Fibroblast of the aortic adventitia (primary cell): ENCODE results near the gene INHBB. TPM values are rescaled to one million over a fixed set of nuclear protein-coding genes. Genes with fewer than 3 reads are reported as not detected.

Experiments
- DNase-seq: peaks from one replicate; pipeline ENCODE4 v3.0.0-alpha.2; 2010; ENCODE audit warnings: low read depth
- H3K4me3 ChIP-seq: 2 replicates; pipeline ENCODE4 v1.5.1; 2011; ENCODE audit warnings: low read depth, mild to moderate bottlenecking, control low read depth, low read length, moderate library complexity
- CTCF ChIP-seq: IDR thresholded peaks from 2 replicates; pipeline ENCODE4 v1.5.1; 2011; ENCODE audit warnings: mild to moderate bottlenecking, low read length, control low read depth, inconsistent platforms; ENCODE audit not compliant: insufficient read depth
- total RNA-seq: library from RNA; depleted of rRNA; stranded (reverse); fragments of >200 nt; gene quantifications from 2 replicates; pipeline ENCODE4 v1.2.3, GENCODE V29; 2012; ENCODE audit warnings: low replicate concordance

INHBB gene
- total RNA-seq, 1 donor, result not detected

GRCh38 chr2:120344976-120345581, 857 bp upstream of the INHBB start:
- peak overlapping the region; percentile 41 for H3K4me3 ChIP-seq
- no peak for TF ChIP-seq CTCF
- DNase-seq, result no peak

- no peak for DNase-seq
- H3K4me3 ChIP-seq, result peak overlapping the region; percentile 31
- TF ChIP-seq CTCF, result no peak
These were observed 328 bp upstream of the INHBB start for GRCh38 chr2:120345608-120346007.

DNA sequence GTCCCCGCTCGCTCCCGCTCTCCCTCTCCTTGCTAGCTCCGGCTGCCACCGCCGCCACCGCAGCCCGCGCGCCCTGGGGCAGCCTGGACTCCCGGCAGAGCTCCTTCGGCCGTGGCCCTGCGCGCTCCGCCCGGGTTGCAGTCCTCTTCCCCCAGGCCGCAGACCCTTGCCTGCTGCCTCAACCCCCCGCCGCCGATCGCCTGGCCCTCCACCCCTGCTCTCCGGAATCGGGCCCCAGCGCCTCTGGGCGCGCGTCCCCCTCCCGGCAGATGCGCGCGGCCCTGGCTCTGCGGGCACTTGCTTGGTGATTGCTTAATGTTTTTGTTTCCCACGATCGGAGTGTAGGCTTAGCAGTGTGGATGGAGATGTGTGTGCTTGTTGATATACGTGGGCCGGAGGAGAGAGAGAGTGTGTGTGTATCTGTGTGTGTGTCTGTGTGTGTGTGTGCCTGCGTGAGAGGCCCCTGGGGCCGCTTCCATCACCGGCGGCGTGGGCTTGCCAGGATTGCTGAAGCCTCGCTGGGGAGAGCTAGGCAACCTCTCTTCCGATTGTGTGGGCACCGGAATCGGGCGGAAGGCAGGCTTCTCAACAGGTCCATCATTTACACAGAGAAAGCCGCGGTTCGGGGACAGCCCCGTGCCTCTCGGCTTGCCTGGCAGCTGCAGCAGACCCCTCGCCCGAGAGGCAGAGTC, 877 bp downstream of the INHBB start:
- DNase-seq, result peak; percentile 35
- H3K4me3 ChIP-seq, result no peak overlapping the region
- TF ChIP-seq CTCF, result no peak

GRCh38 chr2:120347396-120348060, 1.6 kb downstream of the INHBB start:
- H3K4me3 ChIP-seq, result no peak overlapping the region
- TF ChIP-seq CTCF, result no peak
- DNase-seq, result peak; percentile 17

GRCh38 chr2:120348134-120348736, 2.3 kb downstream of the INHBB start:
- TF ChIP-seq CTCF, result no peak
- no peak for DNase-seq
- H3K4me3 ChIP-seq, result no peak overlapping the region

GRCh38 chr2:120348737-120349439, 3.0 kb downstream of the INHBB start:
- H3K4me3 ChIP-seq, result no peak overlapping the region
- DNase-seq, result no peak
- TF ChIP-seq CTCF, result no peak
